K562 (cell line): Measurements from ENCODE around the gene ZFP36. TPM values are rescaled to one million over a fixed set of nuclear protein-coding genes. Genes with fewer than 3 reads are reported as not detected.

Experiments used
- AFF1 ChIP-seq, 2 experiments: fragments of 450-650 bp; IDR thresholded peaks; 2 replicates each; pipeline ENCODE4 v1.6.1; 2018; ENCODE audit warnings: mild to moderate bottlenecking in 2 of 2, low read depth in 1 of 2; ENCODE audit not compliant: partially characterized antibody in 2 of 2
- CBX8 ChIP-seq: fragments of 200-600 bp; sonication (generic); IDR thresholded peaks from 2 replicates; pipeline ENCODE4 v1.6.1; 2012; ENCODE audit warnings: borderline replicate concordance, mixed run types, low read depth, mild to moderate bottlenecking, moderate library complexity, mixed read lengths, low read length, control low read depth, inconsistent platforms; ENCODE audit not compliant: poor library complexity, severe bottlenecking; ENCODE audit errors: extremely low read depth
- DDX20 ChIP-seq: fragments of 450-650 bp; IDR thresholded peaks from 2 replicates; pipeline ENCODE4 v1.6.1; 2016; ENCODE audit warnings: missing genetic modification characterization, low read depth, mild to moderate bottlenecking, missing compliant biosample characterization, moderate library complexity
- FOXK1 ChIP-seq: sonication (generic); formaldehyde crosslinking; IDR thresholded peaks from 2 replicates; pipeline ENCODE4 v1.8.0; 2022; ENCODE audit warnings: missing genetic modification reagents, mild to moderate bottlenecking, borderline replicate concordance
- KLF10 ChIP-seq: fragments of 250-450 bp; sonication (Bioruptor Pico); IDR thresholded peaks from 2 replicates; pipeline ENCODE4 v1.6.1; 2021; ENCODE audit warnings: matching md5 sums
- MBD2 ChIP-seq: sonication (generic); IDR thresholded peaks from 2 replicates; pipeline ENCODE4 v1.6.1; 2016; ENCODE audit warnings: low read depth, borderline replicate concordance
- MXI1 ChIP-seq: IDR thresholded peaks from 2 replicates; pipeline ENCODE4 v1.6.1; 2011; ENCODE audit warnings: low read depth, mild to moderate bottlenecking, improper control_type of control experiment, low read length
- POLR2A ChIP-seq: fragments of 450-650 bp; conservative IDR thresholded peaks from 2 replicates; pipeline ENCODE4 v1.6.1; 2016
- SFPQ ChIP-seq: fragments of 200-400 bp; formaldehyde crosslinking; IDR thresholded peaks from 2 replicates; pipeline ENCODE4 v1.6.1; 2017; ENCODE audit warnings: mild to moderate bottlenecking, low read depth, low read length, moderate library complexity
- SMARCE1 ChIP-seq: fragments of 450-650 bp; IDR thresholded peaks from 2 replicates; pipeline ENCODE4 v1.7.1; 2016; ENCODE audit warnings: mild to moderate bottlenecking
- STAT6 ChIP-seq: sonication (generic); formaldehyde crosslinking; IDR thresholded peaks from 2 replicates; pipeline ENCODE4 v1.8.1; 2023; ENCODE audit warnings: mild to moderate bottlenecking, missing genetic modification reagents
- TCF7 ChIP-seq: sonication (generic); IDR thresholded peaks from 2 replicates; pipeline ENCODE4 v1.6.1; 2016; ENCODE audit warnings: antibody characterized with exemption, borderline replicate concordance
- USF2 ChIP-seq: sonication (generic); formaldehyde crosslinking; IDR thresholded peaks from 2 replicates; pipeline ENCODE4 v1.5.0; 2020; ENCODE audit warnings: missing genetic modification reagents
- ZBTB43 ChIP-seq: sonication (generic); formaldehyde crosslinking; IDR thresholded peaks from 2 replicates; pipeline ENCODE4 v1.8.0; 2023; ENCODE audit warnings: mild to moderate bottlenecking, missing genetic modification reagents
- ZBTB8A ChIP-seq: fragments of 450-650 bp; IDR thresholded peaks from 2 replicates; pipeline ENCODE4 v1.6.1; 2018; ENCODE audit warnings: mild to moderate bottlenecking, moderate library complexity; ENCODE audit not compliant: partially characterized antibody
- polyA plus RNA-seq, 8 experiments: library from polyadenylated mRNA; depleted of rRNA in 4 of 8; stranded (reverse) in 5 of 8; unstranded in 3 of 8; fragments of >200 nt; fragmentation: Nextera tagmentation in 2 of 8; fragmentation: Illumina TruSeq in 1 of 8; extraction: Ambion mirVana in 2 of 8; extraction: Trizol in 1 of 8; gene quantifications; 2 replicates each; pipeline versions ENCODE4 v1.2.1 to v1.2.3, GENCODE V29; 2011 to 2014; ENCODE audit warnings: inconsistent platforms in 1 of 8, missing spikeins in 1 of 8
- total RNA-seq, 7 experiments: library from RNA; depleted of rRNA in 6 of 7; stranded (reverse); fragments of >200 nt in 6 of 7; fragmentation: Illumina TruSeq in 2 of 7; extraction: Trizol in 2 of 7; gene quantifications; 2 replicates each; pipeline versions ENCODE4 v1.2.1 to v1.2.3, GENCODE V29; 2011 to 2021; ENCODE audit warnings: low replicate concordance in 1 of 7

ZFP36 gene
- total and polyA plus RNA-seq, 9 of the 15 experiments (the other 6 are each of a cell fraction or from before 2014, with no cell fraction given) = 1.0 to 20.1 (median 3.5) TPM

- no peak for TF ChIP-seq CBX8
- no peak for TF ChIP-seq DDX20 (tag)
- TF ChIP-seq USF2 (CRISPR knock-in tag) = no peak
- TF ChIP-seq KLF10 (CRISPR knock-in tag) = no peak
- TF ChIP-seq ZBTB8A = no peak
- TF ChIP-seq SFPQ = no peak
- TF ChIP-seq FOXK1 (CRISPR knock-in tag) = no peak
- peak; percentile 29; the same call in 1 of the 2 replicates for TF ChIP-seq MXI1
- 0 out of 2 replicates have a peak, but pooled peaks have one; percentile 10 for TF ChIP-seq POLR2A
- TF ChIP-seq SMARCE1 = no peak
- no peak for TF ChIP-seq ZBTB43 (CRISPR knock-in tag)
- TF ChIP-seq MBD2 = no peak
- TF ChIP-seq TCF7 = no peak
- no peak for TF ChIP-seq STAT6 (CRISPR knock-in tag)
- TF ChIP-seq AFF1 (IDR thresholded peaks at IDR 0.05; ENCODE audit: low read depth in 1 of 2, partially characterized antibody in 2 of 2) = no peak
These were observed 27.8 kb downstream of the ZFP36 start (continued) for GRCh38 chr19:39434123-39435076.
